Loucy (cell line): ENCODE results near the gene MRO.

Source experiments
- H2AFZ ChIP-seq: fragments of 200-600 bp; sonication (generic); 2 replicates; pipeline ENCODE4 v1.6.0; 2016; ENCODE audit warnings: antibody characterized with exemption, mild to moderate bottlenecking, low read length, moderate library complexity
- H3F3A ChIP-seq: fragments of 200-600 bp; 2 replicates; pipeline ENCODE4 v1.6.0; 2016; ENCODE audit warnings: antibody characterized with exemption, low read depth, mild to moderate bottlenecking
- H3K27me3 ChIP-seq: fragments of 200-600 bp; sonication (generic); 2 replicates; pipeline ENCODE4 v1.6.1; 2014; ENCODE audit warnings: low read length, mild to moderate bottlenecking; ENCODE audit not compliant: insufficient read depth, poor library complexity, severe bottlenecking
- H3K36me3 ChIP-seq: fragments of 200-600 bp; sonication (generic); 2 replicates; pipeline ENCODE4 v1.6.1; 2016; ENCODE audit warnings: low read length; ENCODE audit not compliant: insufficient read depth
- H3K4me1 ChIP-seq: fragments of 200-600 bp; sonication (generic); 2 replicates; pipeline ENCODE4 v1.5.1; 2014; ENCODE audit warnings: low read length, mild to moderate bottlenecking; ENCODE audit not compliant: insufficient read depth, poor library complexity, severe bottlenecking
- H3K4me2 ChIP-seq: fragments of 200-600 bp; sonication (generic); 2 replicates; pipeline ENCODE4 v1.6.0; 2014; ENCODE audit warnings: antibody characterized with exemption, low read length, low read depth, mild to moderate bottlenecking; ENCODE audit not compliant: poor library complexity, severe bottlenecking
- H3K4me3 ChIP-seq: fragments of 200-600 bp; sonication (generic); 2 replicates; pipeline ENCODE4 v1.5.1; 2014; ENCODE audit warnings: low read length, mild to moderate bottlenecking, mixed read lengths; ENCODE audit not compliant: poor library complexity, severe bottlenecking
- H3K79me2 ChIP-seq: fragments of 200-600 bp; sonication (generic); 2 replicates; pipeline ENCODE4 v1.6.1; 2014; ENCODE audit warnings: low read length; ENCODE audit not compliant: insufficient read depth
- H3K9ac ChIP-seq: fragments of 200-600 bp; sonication (generic); 2 replicates; pipeline ENCODE4 v1.6.0; 2014; ENCODE audit warnings: mild to moderate bottlenecking, low read depth, low read length, moderate library complexity; ENCODE audit not compliant: poor library complexity, severe bottlenecking
- H3K9me2 ChIP-seq: fragments of 200-600 bp; sonication (generic); replicated peaks from 2 replicates; pipeline ENCODE4 v1.6.1; 2016; ENCODE audit warnings: low read depth, low read length, mixed read lengths
- H3K9me3 ChIP-seq: fragments of 200-600 bp; sonication (generic); 2 replicates; pipeline ENCODE4 v1.6.1; 2014; ENCODE audit warnings: mild to moderate bottlenecking, antibody characterized with exemption, low read length, low read depth; ENCODE audit not compliant: insufficient read depth
- H4K20me1 ChIP-seq: fragments of 200-600 bp; sonication (generic); 2 replicates; pipeline ENCODE4 v1.6.0; 2014; ENCODE audit warnings: antibody characterized with exemption, low read length, mild to moderate bottlenecking; ENCODE audit not compliant: insufficient read depth, poor library complexity, severe bottlenecking
- EZH2phosphoT487 ChIP-seq: fragments of 200-600 bp; IDR thresholded peaks from 2 replicates; pipeline ENCODE4 v1.6.1; 2018; ENCODE audit warnings: antibody characterized with exemption, mild to moderate bottlenecking, moderate library complexity, borderline replicate concordance
- TF ChIP-seq, protein P1 (sequence below): fragments of 200-600 bp; sonication (generic); conservative IDR thresholded peaks from 2 replicates; pipeline ENCODE4 v1.5.1; 2014; ENCODE audit warnings: mild to moderate bottlenecking, antibody characterized with exemption, low read length

MRO gene

GRCh38 chr18:50791599-50792438, 28.0 kb downstream of the MRO start:
- H3K4me2 ChIP-seq, result no peak overlapping the region
- H3K9me2 ChIP-seq, result no peaks in the 10 kb centered on the region
- no peak overlapping the region for H3K4me3 ChIP-seq
- no peak overlapping the region for H2AFZ ChIP-seq
- no peaks in the 10 kb centered on the region for H3K36me3 ChIP-seq
- TF ChIP-seq EZH2phosphoT487, result no peak
- TF ChIP-seq, protein P1, sequence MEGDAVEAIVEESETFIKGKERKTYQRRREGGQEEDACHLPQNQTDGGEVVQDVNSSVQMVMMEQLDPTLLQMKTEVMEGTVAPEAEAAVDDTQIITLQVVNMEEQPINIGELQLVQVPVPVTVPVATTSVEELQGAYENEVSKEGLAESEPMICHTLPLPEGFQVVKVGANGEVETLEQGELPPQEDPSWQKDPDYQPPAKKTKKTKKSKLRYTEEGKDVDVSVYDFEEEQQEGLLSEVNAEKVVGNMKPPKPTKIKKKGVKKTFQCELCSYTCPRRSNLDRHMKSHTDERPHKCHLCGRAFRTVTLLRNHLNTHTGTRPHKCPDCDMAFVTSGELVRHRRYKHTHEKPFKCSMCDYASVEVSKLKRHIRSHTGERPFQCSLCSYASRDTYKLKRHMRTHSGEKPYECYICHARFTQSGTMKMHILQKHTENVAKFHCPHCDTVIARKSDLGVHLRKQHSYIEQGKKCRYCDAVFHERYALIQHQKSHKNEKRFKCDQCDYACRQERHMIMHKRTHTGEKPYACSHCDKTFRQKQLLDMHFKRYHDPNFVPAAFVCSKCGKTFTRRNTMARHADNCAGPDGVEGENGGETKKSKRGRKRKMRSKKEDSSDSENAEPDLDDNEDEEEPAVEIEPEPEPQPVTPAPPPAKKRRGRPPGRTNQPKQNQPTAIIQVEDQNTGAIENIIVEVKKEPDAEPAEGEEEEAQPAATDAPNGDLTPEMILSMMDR, result no peak
- no peaks in the 10 kb centered on the region for H3K27me3 ChIP-seq
- no peaks in the 10 kb centered on the region for H3K4me1 ChIP-seq
- no peaks in the 10 kb centered on the region for H3F3A ChIP-seq
- H3K9me3 ChIP-seq, result no peaks in the 10 kb centered on the region
- no peak overlapping the region for H3K9ac ChIP-seq
- no peaks in the 10 kb centered on the region for H3K79me2 ChIP-seq
- no peaks in the 10 kb centered on the region for H4K20me1 ChIP-seq

DNA sequence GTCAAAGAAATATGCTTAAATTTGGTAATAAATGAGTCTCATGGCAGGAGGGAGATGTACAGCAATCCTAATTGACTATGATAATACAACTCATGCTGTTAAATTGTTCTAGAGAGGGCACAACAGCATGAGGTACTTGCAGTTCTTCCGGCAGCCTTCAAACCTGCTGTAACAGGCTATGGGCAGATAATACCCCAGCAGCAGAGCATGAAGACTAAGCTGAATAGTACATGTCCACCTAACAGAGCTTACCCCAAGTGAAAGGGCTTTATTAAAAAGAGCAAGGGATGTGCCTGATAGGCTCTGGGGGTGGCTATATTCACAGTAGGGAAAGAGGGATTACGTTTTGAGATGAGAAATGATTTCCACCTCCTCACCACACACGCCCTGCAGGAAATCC, 28.9 kb downstream of the MRO start:
- TF ChIP-seq EZH2phosphoT487, result no peak
- TF ChIP-seq, protein P1, result no peak
- Histone ChIP-seq H3K4me2 (no peak overlapping the region), H3K9me3 (no peaks in the 10 kb centered on the region), H3K36me3 (no peaks in the 10 kb centered on the region), H3K9ac (no peak overlapping the region), H3K4me3 (no peak overlapping the region), H4K20me1 (no peaks in the 10 kb centered on the region), H3K79me2 (no peaks in the 10 kb centered on the region), H3K4me1 (no peaks in the 10 kb centered on the region), H2AFZ (no peak overlapping the region), H3K9me2 (no peaks in the 10 kb centered on the region), H3F3A (no peaks in the 10 kb centered on the region), H3K27me3 (no peaks in the 10 kb centered on the region)

GRCh38 chr18:50790241-50790640, 29.6 kb downstream of the MRO start:
- no peaks in the 10 kb centered on the region for H3K9me3 ChIP-seq
- TF ChIP-seq EZH2phosphoT487, result no peak
- TF ChIP-seq, protein P1, result no peak
- no peak overlapping the region for H2AFZ ChIP-seq
- no peaks in the 10 kb centered on the region for H4K20me1 ChIP-seq
- H3K9ac ChIP-seq, result no peak overlapping the region
- no peak overlapping the region for H3K4me2 ChIP-seq
- no peaks in the 10 kb centered on the region for H3K79me2 ChIP-seq
- no peaks in the 10 kb centered on the region for H3K9me2 ChIP-seq
- H3K27me3 ChIP-seq, result no peaks in the 10 kb centered on the region
- no peaks in the 10 kb centered on the region for H3F3A ChIP-seq
- no peaks in the 10 kb centered on the region for H3K4me1 ChIP-seq
- no peaks in the 10 kb centered on the region for H3K36me3 ChIP-seq
- H3K4me3 ChIP-seq, result no peak overlapping the region
